Measurements from ENCODE around the gene FAM111B.
"Not testable (repeated sequence)": the region's sequence is repeated elsewhere in the genome, so short reads cannot be mapped to it uniquely, and the experiment has no call there.

Gene FAM111B

DNA sequence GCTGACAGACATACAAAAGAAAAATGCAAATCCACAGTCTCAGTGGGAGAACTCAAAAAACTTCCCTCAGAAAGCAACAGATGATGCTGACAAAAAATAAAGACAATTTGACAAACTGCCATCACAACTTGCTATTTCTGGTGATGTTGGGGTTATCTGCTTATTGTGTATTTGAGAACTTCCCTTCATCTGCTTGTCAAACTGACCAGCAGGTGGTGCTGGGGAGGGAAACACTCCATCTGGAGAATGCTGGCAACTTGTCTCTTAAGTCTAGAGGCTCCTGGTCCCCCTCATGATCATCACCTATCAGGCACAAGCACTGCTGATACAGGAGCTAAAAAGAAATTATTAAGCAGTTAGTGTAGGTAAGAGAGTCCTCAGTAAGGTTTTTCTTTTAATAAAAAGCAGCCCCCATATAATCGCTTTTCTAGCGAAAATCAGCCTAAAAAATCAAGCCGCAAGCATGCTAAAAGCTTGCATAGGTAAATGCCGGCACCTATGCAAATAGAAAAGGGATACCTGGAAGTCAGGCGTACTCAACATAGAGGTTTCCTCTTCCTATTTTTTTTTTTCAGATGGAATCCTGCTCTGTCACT is 9.8 kb upstream of the FAM111B start:
- Histone ChIP-seq H3K4me1 (ENCODE audit: insufficient read depth, insufficient read length) (peaks cover 2% of the 10 kb centered on the region), H3K9ac (ENCODE audit: insufficient read length, low read depth) (no peak overlapping the region), H3K36me3 (ENCODE audit: insufficient read depth, insufficient read length, low read length) (no peaks in the 10 kb centered on the region), H3K4me3 (ENCODE audit: insufficient read length, low read depth) (no peak overlapping the region), H3K27me3 (ENCODE audit: insufficient read depth, insufficient read length) (no peaks in the 10 kb centered on the region), H3K9me3 (ENCODE audit: insufficient read depth, low read length) (peaks cover 4% of the 10 kb centered on the region; the same call in 1 of the 2 replicates)
- TF ChIP-seq SUZ12 (IDR thresholded peaks at IDR 0.05; ENCODE audit: extremely low read depth, insufficient read depth, insufficient read length) (no peak), ZNF274 (IDR thresholded peaks at IDR 0.05; ENCODE audit: low read depth, low read length) (no peak), YY1 (IDR thresholded peaks at IDR 0.05; ENCODE audit: insufficient read depth, insufficient read length) (no peak)
- DNase-seq (ENCODE audit: low read depth, low spot score) = peak; percentile 30

- not testable (repeated sequence) for H3K9me3 ChIP-seq (ENCODE audit: insufficient read depth, low read length); H3K4me1 ChIP-seq (ENCODE audit: insufficient read depth, insufficient read length); H3K9ac ChIP-seq (ENCODE audit: insufficient read length, low read depth); H3K4me3 ChIP-seq (ENCODE audit: insufficient read length, low read depth); H3K36me3 ChIP-seq (ENCODE audit: insufficient read depth, insufficient read length, low read length); DNase-seq (ENCODE audit: low read depth, low spot score); H3K27me3 ChIP-seq (ENCODE audit: insufficient read depth, insufficient read length)
These were observed 9.1 kb upstream of the FAM111B start for GRCh38 chr11:59097938-59098337.

GRCh38 chr11:59102259-59102765 is 4.7 kb upstream of the FAM111B start:
- Histone ChIP-seq H3K4me1 (ENCODE audit: insufficient read depth, insufficient read length) (no peaks in the 10 kb centered on the region), H3K27me3 (ENCODE audit: insufficient read depth, insufficient read length) (no peaks in the 10 kb centered on the region), H3K4me3 (ENCODE audit: insufficient read length, low read depth) (no peak overlapping the region), H3K36me3 (ENCODE audit: insufficient read depth, insufficient read length, low read length) (no peaks in the 10 kb centered on the region), H3K9ac (ENCODE audit: insufficient read length, low read depth) (no peak overlapping the region), H3K9me3 (ENCODE audit: insufficient read depth, low read length) (no peaks in the 10 kb centered on the region)
- DNase-seq (ENCODE audit: low read depth, low spot score) = no peak
- no peak for TF ChIP-seq YY1 (IDR thresholded peaks at IDR 0.05; ENCODE audit: insufficient read depth, insufficient read length)
- no peak for TF ChIP-seq ZNF274 (IDR thresholded peaks at IDR 0.05; ENCODE audit: low read depth, low read length)
- no peak for TF ChIP-seq SUZ12 (IDR thresholded peaks at IDR 0.05; ENCODE audit: extremely low read depth, insufficient read depth, insufficient read length)

GRCh38 chr11:59107721-59108120 is 684 bp downstream of the FAM111B start:
- not testable (repeated sequence) for H3K9me3 ChIP-seq (ENCODE audit: insufficient read depth, low read length); H3K36me3 ChIP-seq (ENCODE audit: insufficient read depth, insufficient read length, low read length); H3K9ac ChIP-seq (ENCODE audit: insufficient read length, low read depth); H3K27me3 ChIP-seq (ENCODE audit: insufficient read depth, insufficient read length); H3K4me1 ChIP-seq (ENCODE audit: insufficient read depth, insufficient read length); DNase-seq (ENCODE audit: low read depth, low spot score); H3K4me3 ChIP-seq (ENCODE audit: insufficient read length, low read depth)

- H3K36me3 ChIP-seq (ENCODE audit: insufficient read depth, insufficient read length, low read length) = no peaks in the 10 kb centered on the region
- no peaks in the 10 kb centered on the region for H3K4me1 ChIP-seq (ENCODE audit: insufficient read depth, insufficient read length)
- peaks cover 12% of the 10 kb centered on the region; the same call in 1 of the 2 replicates for H3K9me3 ChIP-seq (ENCODE audit: insufficient read depth, low read length)
- TF ChIP-seq SUZ12 (IDR thresholded peaks at IDR 0.05; ENCODE audit: extremely low read depth, insufficient read depth, insufficient read length) (no peak), ZNF274 (IDR thresholded peaks at IDR 0.05; ENCODE audit: low read depth, low read length) (no peak), YY1 (IDR thresholded peaks at IDR 0.05; ENCODE audit: insufficient read depth, insufficient read length) (no peak)
- DNase-seq (ENCODE audit: low read depth, low spot score) = no peak
- no peaks in the 10 kb centered on the region for H3K27me3 ChIP-seq (ENCODE audit: insufficient read depth, insufficient read length)
- no peak overlapping the region for H3K9ac ChIP-seq (ENCODE audit: insufficient read length, low read depth)
- H3K4me3 ChIP-seq (ENCODE audit: insufficient read length, low read depth) = no peak overlapping the region
These were observed 5.5 kb downstream of the FAM111B start for GRCh38 chr11:59112494-59112893.

- Histone ChIP-seq H3K9ac (ENCODE audit: insufficient read length, low read depth) (no peak overlapping the region), H3K9me3 (ENCODE audit: insufficient read depth, low read length) (peaks cover 30% of the 10 kb centered on the region), H3K4me1 (ENCODE audit: insufficient read depth, insufficient read length) (no peaks in the 10 kb centered on the region), H3K36me3 (ENCODE audit: insufficient read depth, insufficient read length, low read length) (no peaks in the 10 kb centered on the region), H3K27me3 (ENCODE audit: insufficient read depth, insufficient read length) (no peaks in the 10 kb centered on the region), H3K4me3 (ENCODE audit: insufficient read length, low read depth) (no peak overlapping the region)
- no peak for DNase-seq (ENCODE audit: low read depth, low spot score)
- TF ChIP-seq SUZ12 (IDR thresholded peaks at IDR 0.05; ENCODE audit: extremely low read depth, insufficient read depth, insufficient read length) (no peak), ZNF274 (IDR thresholded peaks at IDR 0.05; ENCODE audit: low read depth, low read length) (no peak), YY1 (IDR thresholded peaks at IDR 0.05; ENCODE audit: insufficient read depth, insufficient read length) (no peak)
These were observed 7.3 kb downstream of the FAM111B start for GRCh38 chr11:59114344-59114743.

- Histone ChIP-seq H3K36me3 (ENCODE audit: insufficient read depth, insufficient read length, low read length) (no peaks in the 10 kb centered on the region), H3K9me3 (ENCODE audit: insufficient read depth, low read length) (peaks cover 33% of the 10 kb centered on the region), H3K9ac (ENCODE audit: insufficient read length, low read depth) (no peak overlapping the region), H3K4me1 (ENCODE audit: insufficient read depth, insufficient read length) (no peaks in the 10 kb centered on the region), H3K27me3 (ENCODE audit: insufficient read depth, insufficient read length) (no peaks in the 10 kb centered on the region), H3K4me3 (ENCODE audit: insufficient read length, low read depth) (no peak overlapping the region)
- no peak for TF ChIP-seq YY1 (IDR thresholded peaks at IDR 0.05; ENCODE audit: insufficient read depth, insufficient read length)
- TF ChIP-seq ZNF274 (IDR thresholded peaks at IDR 0.05; ENCODE audit: low read depth, low read length) = no peak
- TF ChIP-seq SUZ12 (IDR thresholded peaks at IDR 0.05; ENCODE audit: extremely low read depth, insufficient read depth, insufficient read length) = no peak
- DNase-seq (ENCODE audit: low read depth, low spot score) = no peak
These were observed 8.5 kb downstream of the FAM111B start for GRCh38 chr11:59115553-59115952.

GRCh38 chr11:59117774-59118173 is 10.7 kb downstream of the FAM111B start:
- Histone ChIP-seq H3K9me3 (ENCODE audit: insufficient read depth, low read length) (peaks cover 33% of the 10 kb centered on the region), H3K27me3 (ENCODE audit: insufficient read depth, insufficient read length) (no peaks in the 10 kb centered on the region), H3K9ac (ENCODE audit: insufficient read length, low read depth) (no peak overlapping the region), H3K36me3 (ENCODE audit: insufficient read depth, insufficient read length, low read length) (no peaks in the 10 kb centered on the region), H3K4me3 (ENCODE audit: insufficient read length, low read depth) (no peak overlapping the region), H3K4me1 (ENCODE audit: insufficient read depth, insufficient read length) (no peaks in the 10 kb centered on the region)
- TF ChIP-seq ZNF274 (IDR thresholded peaks at IDR 0.05; ENCODE audit: low read depth, low read length) (no peak), YY1 (IDR thresholded peaks at IDR 0.05; ENCODE audit: insufficient read depth, insufficient read length) (no peak), SUZ12 (IDR thresholded peaks at IDR 0.05; ENCODE audit: extremely low read depth, insufficient read depth, insufficient read length) (no peak)
- no peak for DNase-seq (ENCODE audit: low read depth, low spot score)
